ENCODE results near the gene TPR.

- TF ChIP-seq, protein P1, sequence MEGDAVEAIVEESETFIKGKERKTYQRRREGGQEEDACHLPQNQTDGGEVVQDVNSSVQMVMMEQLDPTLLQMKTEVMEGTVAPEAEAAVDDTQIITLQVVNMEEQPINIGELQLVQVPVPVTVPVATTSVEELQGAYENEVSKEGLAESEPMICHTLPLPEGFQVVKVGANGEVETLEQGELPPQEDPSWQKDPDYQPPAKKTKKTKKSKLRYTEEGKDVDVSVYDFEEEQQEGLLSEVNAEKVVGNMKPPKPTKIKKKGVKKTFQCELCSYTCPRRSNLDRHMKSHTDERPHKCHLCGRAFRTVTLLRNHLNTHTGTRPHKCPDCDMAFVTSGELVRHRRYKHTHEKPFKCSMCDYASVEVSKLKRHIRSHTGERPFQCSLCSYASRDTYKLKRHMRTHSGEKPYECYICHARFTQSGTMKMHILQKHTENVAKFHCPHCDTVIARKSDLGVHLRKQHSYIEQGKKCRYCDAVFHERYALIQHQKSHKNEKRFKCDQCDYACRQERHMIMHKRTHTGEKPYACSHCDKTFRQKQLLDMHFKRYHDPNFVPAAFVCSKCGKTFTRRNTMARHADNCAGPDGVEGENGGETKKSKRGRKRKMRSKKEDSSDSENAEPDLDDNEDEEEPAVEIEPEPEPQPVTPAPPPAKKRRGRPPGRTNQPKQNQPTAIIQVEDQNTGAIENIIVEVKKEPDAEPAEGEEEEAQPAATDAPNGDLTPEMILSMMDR (IDR thresholded peaks at IDR 0.05; ENCODE audit: poor library complexity): no peak
- no peak for TF ChIP-seq EZH2phosphoT487 (IDR thresholded peaks at IDR 0.05; ENCODE audit: low read depth, severe bottlenecking, unreplicated experiment)
- no peak for TF ChIP-seq EZH2 (IDR thresholded peaks at IDR 0.05; ENCODE audit: borderline replicate concordance)
These were observed 51.2 kb downstream of the TPR start for GRCh38 chr1:186323865-186324264.

Measured in hepatocyte (in vitro differentiated cells).